Measurements from ENCODE around the gene CHST12. TPM values are rescaled to one million over a fixed set of nuclear protein-coding genes. Genes with fewer than 3 reads are reported as not detected.

The CHST12 gene
- total RNA-seq, 1 experiment from 2014 or later = 9.9 TPM

GRCh38 chr7:2446676-2447075 is 43.3 kb downstream of the CHST12 start:
- no peaks in the 10 kb centered on the region for H3K9me3 Mint-ChIP-seq (ENCODE audit: unreplicated experiment)
- peaks cover 4% of the 10 kb centered on the region for H3K36me3 Mint-ChIP-seq (ENCODE audit: insufficient read depth, unreplicated experiment)
- intact Hi-C loops (cut with micrococcal nuclease) = no loop called here
- BruUV-seq (replicated peaks) = no TSS peak
- DNase-seq (ENCODE audit: unreplicated experiment) = no peak
- H3K27ac Mint-ChIP-seq (ENCODE audit: low read depth, unreplicated experiment) = no peak overlapping the region
- POLR2A ChIA-PET = no interaction called here
- CTCF ChIA-PET = interaction anchor here (2.9 kb wide), 1 partner anchor 23 kb away, joined by 21 read pairs; no protein-coding TSS in a partner anchor
- H3K27me3 Mint-ChIP-seq (ENCODE audit: insufficient read depth, unreplicated experiment) = no peaks in the 10 kb centered on the region
- H3K4me1 Mint-ChIP-seq (ENCODE audit: insufficient read depth, unreplicated experiment) = no peaks in the 10 kb centered on the region
- TF ChIP-seq CTCF (IDR thresholded peaks at IDR 0.05; ENCODE audit: unreplicated experiment) = no peak
- no peak overlapping the region for H3K4me3 Mint-ChIP-seq (ENCODE audit: unreplicated experiment)

DNA sequence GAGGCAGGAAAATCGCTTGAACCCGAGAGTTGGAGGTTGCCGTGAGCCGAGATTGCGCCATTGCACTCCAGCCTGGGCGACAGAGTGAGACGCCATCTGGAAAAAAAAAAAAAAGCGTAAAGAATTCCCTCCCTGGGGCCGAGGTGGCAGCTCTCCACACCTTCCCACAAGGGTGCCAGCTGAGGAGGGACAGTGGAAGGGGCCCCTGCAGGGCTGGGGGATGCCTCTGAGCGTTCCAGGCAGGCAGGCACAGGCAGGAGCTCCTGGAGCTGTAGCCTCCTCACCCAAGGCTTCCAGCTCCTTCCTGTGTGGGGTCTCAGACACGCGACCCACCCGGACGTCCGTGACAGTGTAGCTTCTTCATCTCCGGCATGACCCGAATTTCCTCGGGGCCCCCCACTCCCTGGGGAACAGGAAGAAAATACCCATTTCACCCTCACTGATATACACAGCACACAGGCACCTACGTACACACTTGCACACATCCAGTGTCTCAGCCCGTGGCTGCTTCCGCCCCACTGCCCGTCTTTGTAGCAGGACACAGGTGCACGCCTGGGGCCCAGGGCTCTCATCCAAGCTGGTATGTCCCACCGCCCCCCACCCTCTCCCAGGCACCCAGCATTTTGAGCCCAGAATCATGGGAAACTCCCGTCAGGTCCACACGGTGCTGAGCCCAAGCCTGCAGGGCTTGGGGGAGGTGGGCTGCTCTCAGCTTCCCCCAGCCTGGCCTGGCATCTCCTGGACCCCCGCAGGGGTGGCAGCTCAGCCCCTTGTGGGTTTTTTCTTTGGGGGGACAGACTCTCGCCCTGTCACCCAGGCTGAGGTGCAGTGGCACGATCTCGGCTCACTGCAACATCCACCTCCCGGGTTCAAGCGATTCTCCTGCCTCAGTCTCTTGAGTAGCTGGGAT is 47.0 kb downstream of the CHST12 start:
- POLR2A ChIA-PET = interaction anchor here (0.7 to 1.2 kb wide), 5 partner anchors 109 to 809 kb away, joined by 3 to 5 read pairs (median 3); no protein-coding TSS in a partner anchor

GRCh38 chr7:2451171-2452073 is 48.0 kb downstream of the CHST12 start:
- BruUV-seq (replicated peaks) = no TSS peak
- no peak overlapping the region for H3K4me3 Mint-ChIP-seq (ENCODE audit: unreplicated experiment)
- TF ChIP-seq CTCF (IDR thresholded peaks at IDR 0.05; ENCODE audit: unreplicated experiment) = peak; percentile 98

More for the DNA sequence above, 47.0 kb downstream of the CHST12 start:
- no TSS peak for BruUV-seq (replicated peaks)
- no peak for DNase-seq (ENCODE audit: unreplicated experiment)
- no peaks in the 10 kb centered on the region for H3K27me3 Mint-ChIP-seq (ENCODE audit: insufficient read depth, unreplicated experiment)
- intact Hi-C loops (cut with micrococcal nuclease) = loop anchor here (1.0 kb wide), 3 partner anchors 19 to 259 kb away; no protein-coding TSS in a partner anchor
- H3K4me1 Mint-ChIP-seq (ENCODE audit: insufficient read depth, unreplicated experiment) = no peaks in the 10 kb centered on the region
- CTCF ChIA-PET = interaction anchor here (0.6 to 6.2 kb wide), 19 partner anchors 8 to 1037 kb away, joined by 3 to 61 read pairs (median 3); no protein-coding TSS in a partner anchor
- H3K27ac Mint-ChIP-seq (ENCODE audit: low read depth, unreplicated experiment) = peak overlapping the region; percentile 16
- TF ChIP-seq CTCF (IDR thresholded peaks at IDR 0.05; ENCODE audit: unreplicated experiment) = no peak
- H3K9me3 Mint-ChIP-seq (ENCODE audit: unreplicated experiment) = no peaks in the 10 kb centered on the region
- H3K36me3 Mint-ChIP-seq (ENCODE audit: insufficient read depth, unreplicated experiment) = peaks cover 4% of the 10 kb centered on the region
- H3K4me3 Mint-ChIP-seq (ENCODE audit: unreplicated experiment) = no peak overlapping the region

More at GRCh38 chr7:2451171-2452073, 48.0 kb downstream of the CHST12 start:
- H3K27ac Mint-ChIP-seq (ENCODE audit: low read depth, unreplicated experiment) = no peak overlapping the region
- H3K36me3 Mint-ChIP-seq (ENCODE audit: insufficient read depth, unreplicated experiment) = peaks cover 4% of the 10 kb centered on the region
- POLR2A ChIA-PET = interaction anchor here (0.7 to 1.2 kb wide), 4 partner anchors 71 to 710 kb away, joined by 3 to 4 read pairs (median 3); no protein-coding TSS in a partner anchor
- intact Hi-C loops (cut with micrococcal nuclease) = loop anchor here (1.0 kb wide), 3 partner anchors 18 to 258 kb away; no protein-coding TSS in a partner anchor
- peak; percentile 75 for DNase-seq (ENCODE audit: unreplicated experiment)
- H3K27me3 Mint-ChIP-seq (ENCODE audit: insufficient read depth, unreplicated experiment) = no peaks in the 10 kb centered on the region
- CTCF ChIA-PET = interaction anchor here (0.6 to 6.2 kb wide), 21 partner anchors 11 to 1011 kb away, joined by 3 to 61 read pairs (median 3); no protein-coding TSS in a partner anchor
- no peaks in the 10 kb centered on the region for H3K9me3 Mint-ChIP-seq (ENCODE audit: unreplicated experiment)
- H3K4me1 Mint-ChIP-seq (ENCODE audit: insufficient read depth, unreplicated experiment) = no peaks in the 10 kb centered on the region

Data from MCF 10A (cell line).